Neural progenitor cell (in vitro differentiated cells): Measurements from ENCODE around the gene TRIAP1. TPM values are rescaled to one million over a fixed set of nuclear protein-coding genes. Genes with fewer than 3 reads are reported as not detected.
"Not testable (repeated sequence)": the region's sequence is repeated elsewhere in the genome, so short reads cannot be mapped to it uniquely, and the experiment has no call there.

Experiments
- DNase-seq: peaks from one replicate; pipeline ENCODE4 v3.0.0-alpha.2; 2016; ENCODE audit warnings: low spot score
- H2AFZ ChIP-seq: fragments of 200-600 bp; sonication (generic); replicated peaks from 2 replicates; pipeline ENCODE4 v1.6.1; 2016; ENCODE audit warnings: antibody characterized with exemption
- H3F3A ChIP-seq: fragments of 200-600 bp; sonication (generic); 2 replicates; pipeline ENCODE4 v1.6.1; 2016; ENCODE audit warnings: antibody characterized with exemption, low read depth
- H3K27ac ChIP-seq: fragments of 200-600 bp; sonication (generic); 2 replicates; pipeline ENCODE4 v1.5.1; 2016; ENCODE audit warnings: mild to moderate bottlenecking
- H3K27me3 ChIP-seq: fragments of 200-600 bp; sonication (generic); 2 replicates; pipeline ENCODE4 v1.6.1; 2016; ENCODE audit warnings: mild to moderate bottlenecking, moderate library complexity
- H3K36me3 ChIP-seq: fragments of 200-600 bp; sonication (generic); 2 replicates; pipeline ENCODE4 v1.5.1; 2016
- H3K4me1 ChIP-seq: fragments of 200-600 bp; sonication (generic); 2 replicates; pipeline ENCODE4 v1.6.1; 2016; ENCODE audit warnings: mixed run types
- H3K4me2 ChIP-seq: fragments of 200-600 bp; sonication (generic); 2 replicates; pipeline ENCODE4 v1.6.1; 2016
- H3K4me3 ChIP-seq: fragments of 200-600 bp; sonication (generic); 2 replicates; pipeline ENCODE4 v1.5.1; 2016
- H3K79me2 ChIP-seq: fragments of 200-600 bp; sonication (generic); 2 replicates; pipeline ENCODE4 v1.6.1; 2016; ENCODE audit warnings: low read depth
- H3K9ac ChIP-seq: fragments of 200-600 bp; sonication (generic); 2 replicates; pipeline ENCODE4 v1.6.1; 2016
- H3K9me3 ChIP-seq: fragments of 200-600 bp; sonication (generic); 2 replicates; pipeline ENCODE4 v1.5.1; 2016; ENCODE audit warnings: low read depth
- H4K20me1 ChIP-seq: fragments of 200-600 bp; sonication (generic); 2 replicates; pipeline ENCODE4 v1.6.1; 2016; ENCODE audit warnings: low read depth
- H3K27ac Mint-ChIP-seq: 3 replicates; pipeline ENCODE4 v1.8.0; 2021; ENCODE audit warnings: mixed read lengths
- H3K27me3 Mint-ChIP-seq: 2 replicates; pipeline ENCODE4 v1.8.0; 2022; ENCODE audit warnings: low read depth, mild to moderate bottlenecking, inconsistent platforms, moderate library complexity, mixed read lengths; ENCODE audit not compliant: insufficient read depth
- H3K36me3 Mint-ChIP-seq: 3 replicates; pipeline ENCODE4 v1.8.0; 2021; ENCODE audit warnings: mixed read lengths
- H3K4me1 Mint-ChIP-seq: 3 replicates; pipeline ENCODE4 v1.8.0; 2021; ENCODE audit warnings: mixed read lengths
- H3K4me3 Mint-ChIP-seq: 3 replicates; pipeline ENCODE4 v1.8.0; 2021; ENCODE audit warnings: mild to moderate bottlenecking, moderate library complexity, mixed read lengths
- H3K9me3 Mint-ChIP-seq: 3 replicates; pipeline ENCODE4 v1.8.0; 2020; ENCODE audit warnings: mixed read lengths
- CTCF ChIP-seq: fragments of 200-600 bp; sonication (generic); IDR thresholded peaks from 2 replicates; pipeline ENCODE4 v1.5.1; 2017; ENCODE audit warnings: antibody characterized with exemption, mild to moderate bottlenecking
- EZH2 ChIP-seq: fragments of 200-600 bp; sonication (generic); IDR thresholded peaks from 2 replicates; pipeline ENCODE4 v1.6.1; 2017; ENCODE audit warnings: antibody characterized with exemption, mild to moderate bottlenecking, moderate library complexity
- EZH2phosphoT487 ChIP-seq: fragments of 200-600 bp; sonication (generic); IDR thresholded peaks from 2 replicates; pipeline ENCODE4 v1.6.1; 2017; ENCODE audit warnings: antibody characterized with exemption
- total RNA-seq: library from RNA; depleted of rRNA; stranded (reverse); fragments of >200 nt; gene quantifications from 2 replicates; pipeline ENCODE4 v1.2.3, GENCODE V29; 2015; ENCODE audit warnings: low replicate concordance

The TRIAP1 gene
- total RNA-seq, 1 donor from 2014 or later, result 72.1 TPM

- DNase-seq, result no peak
- no peak for TF ChIP-seq CTCF
- no peak for TF ChIP-seq EZH2phosphoT487
- TF ChIP-seq EZH2, result no peak
- Histone ChIP-seq H3K4me1 (no peaks in the 10 kb centered on the region), H3K27me3 (no peaks in the 10 kb centered on the region), H3K4me3 (no peak overlapping the region), H3K9me3 (no peaks in the 10 kb centered on the region), H3K4me2 (no peak overlapping the region), H3K36me3 (no peaks in the 10 kb centered on the region), H3K9ac (no peak overlapping the region), H2AFZ (no peak overlapping the region), H3F3A (peaks cover 10% of the 10 kb centered on the region), H3K27ac (no peak overlapping the region), H4K20me1 (no peaks in the 10 kb centered on the region), H3K79me2 (peaks cover 6% of the 10 kb centered on the region)
- Mint-ChIP-seq H3K36me3 (peaks cover 16% of the 10 kb centered on the region), H3K4me1 (peaks cover 17% of the 10 kb centered on the region), H3K27me3 (no peaks in the 10 kb centered on the region), H3K9me3 (no peaks in the 10 kb centered on the region), H3K4me3 (no peak overlapping the region), H3K27ac (peak overlapping the region; percentile 12)
Observed at GRCh38 chr12:120490325-120490724, 44.1 kb upstream of the TRIAP1 start.

GRCh38 chr12:120489018-120489417 is 42.8 kb upstream of the TRIAP1 start:
- H3K27me3 ChIP-seq, result no peaks in the 10 kb centered on the region
- peaks cover 1% of the 10 kb centered on the region for H3K79me2 ChIP-seq
- no peaks in the 10 kb centered on the region for H3K9me3 Mint-ChIP-seq
- peaks cover 8% of the 10 kb centered on the region for H3K4me1 Mint-ChIP-seq
- no peak for DNase-seq
- H3K27ac Mint-ChIP-seq, result no peak overlapping the region
- H3K4me3 Mint-ChIP-seq, result no peak overlapping the region
- H3K9me3 ChIP-seq, result no peaks in the 10 kb centered on the region
- H3K4me3 ChIP-seq, result no peak overlapping the region
- no peak overlapping the region for H3K9ac ChIP-seq
- peaks cover 16% of the 10 kb centered on the region for H3K36me3 Mint-ChIP-seq
- H3K4me2 ChIP-seq, result no peak overlapping the region
- TF ChIP-seq CTCF (no peak), EZH2phosphoT487 (no peak), EZH2 (no peak)
- no peaks in the 10 kb centered on the region for H3F3A ChIP-seq
- peaks cover under 1% of the 10 kb centered on the region for H3K27me3 Mint-ChIP-seq
- no peak overlapping the region for H3K27ac ChIP-seq
- no peaks in the 10 kb centered on the region for H3K4me1 ChIP-seq
- no peaks in the 10 kb centered on the region for H3K36me3 ChIP-seq
- H2AFZ ChIP-seq, result no peak overlapping the region
- no peaks in the 10 kb centered on the region for H4K20me1 ChIP-seq

- no peak overlapping the region for H3K4me3 ChIP-seq
- Mint-ChIP-seq H3K27ac (no peak overlapping the region), H3K36me3 (peaks cover 16% of the 10 kb centered on the region), H3K27me3 (peaks cover 3% of the 10 kb centered on the region), H3K4me1 (peaks cover 8% of the 10 kb centered on the region), H3K9me3 (no peaks in the 10 kb centered on the region), H3K4me3 (no peak overlapping the region)
- no peaks in the 10 kb centered on the region for H3K36me3 ChIP-seq
- TF ChIP-seq EZH2phosphoT487, result no peak
- no peak for TF ChIP-seq CTCF
- TF ChIP-seq EZH2, result no peak
- H3K9ac ChIP-seq, result no peak overlapping the region
- no peak overlapping the region for H3K27ac ChIP-seq
- H3K79me2 ChIP-seq, result no peaks in the 10 kb centered on the region
- no peaks in the 10 kb centered on the region for H4K20me1 ChIP-seq
- H3F3A ChIP-seq, result no peaks in the 10 kb centered on the region
- H3K4me1 ChIP-seq, result no peaks in the 10 kb centered on the region
- H3K4me2 ChIP-seq, result no peak overlapping the region
- no peaks in the 10 kb centered on the region for H3K27me3 ChIP-seq
- DNase-seq, result no peak
- no peak overlapping the region for H2AFZ ChIP-seq
- no peaks in the 10 kb centered on the region for H3K9me3 ChIP-seq
Observed at GRCh38 chr12:120488057-120488640, 42.0 kb upstream of the TRIAP1 start.

GRCh38 chr12:120487552-120487951 is 41.4 kb upstream of the TRIAP1 start:
- not testable (repeated sequence) for H3K27ac ChIP-seq, H3K9me3 Mint-ChIP-seq, H3F3A ChIP-seq, H3K4me1 ChIP-seq, H3K79me2 ChIP-seq, H3K4me2 ChIP-seq, H3K4me3 ChIP-seq, H4K20me1 ChIP-seq, H3K4me1 Mint-ChIP-seq, H3K27me3 Mint-ChIP-seq, H3K9me3 ChIP-seq, DNase-seq, H3K36me3 ChIP-seq, H3K9ac ChIP-seq, H2AFZ ChIP-seq, H3K27me3 ChIP-seq, H3K4me3 Mint-ChIP-seq
- Mint-ChIP-seq H3K27ac (peak overlapping the region; percentile 76), H3K36me3 (peaks cover 16% of the 10 kb centered on the region)
